HPDE6-E6E7 (cell line): Measurements from ENCODE around the gene CLPTM1.
A peak's percentile ranks its signal among the peaks of the same experiment; 100 is the strongest.
"Not testable (repeated sequence)": the region's sequence is repeated elsewhere in the genome, so short reads cannot be mapped to it uniquely, and the experiment has no call there.

Source experiments
- DNase-seq: peaks from one replicate; pipeline ENCODE4 v3.0.0; 2011; ENCODE audit warnings: missing footprints; ENCODE audit errors: extremely low spot score

CLPTM1 gene

DNA sequence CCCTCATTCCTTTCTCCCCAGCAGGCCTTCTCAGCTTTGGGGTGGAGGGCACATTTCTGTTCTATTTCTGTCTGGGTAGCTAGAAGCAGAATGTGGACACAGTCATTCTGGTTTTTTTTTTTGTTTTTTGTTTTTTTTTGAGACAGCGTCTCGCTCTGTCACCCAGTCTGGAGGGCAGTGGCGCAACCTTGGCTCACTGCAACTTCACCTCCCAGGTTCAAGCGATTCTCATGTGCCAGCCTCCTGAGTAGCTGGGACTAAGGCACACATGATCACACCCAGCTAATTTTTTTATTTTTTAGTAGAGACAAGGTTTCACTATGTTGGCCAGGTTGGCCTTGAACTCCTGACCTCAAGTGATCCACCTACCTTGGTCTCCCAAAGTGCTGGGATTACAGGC lies 20.3 kb downstream of the CLPTM1 start:
- no peak for DNase-seq

- no peak for DNase-seq
Observed at GRCh38 chr19:44984005-44984404, 28.8 kb downstream of the CLPTM1 start.

DNA sequence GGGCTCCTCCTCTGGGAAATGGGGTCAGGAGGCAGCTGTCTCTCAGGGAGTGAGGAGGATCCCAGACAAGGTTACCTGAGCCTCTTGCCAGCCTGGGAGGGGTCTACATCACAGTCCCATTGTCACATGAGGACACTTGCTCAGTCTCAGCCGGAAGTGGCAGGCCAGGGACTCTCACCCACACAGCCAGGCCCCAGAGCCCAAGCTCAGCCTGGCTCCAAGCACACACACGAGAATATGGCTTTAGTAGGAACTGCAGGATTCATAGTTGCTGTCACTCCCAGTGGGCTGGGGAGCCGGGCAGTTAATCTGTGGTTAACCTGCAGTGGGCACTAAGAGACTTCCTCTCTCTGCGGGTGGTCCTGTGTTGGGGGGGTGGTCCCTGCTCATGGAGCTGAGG lies 30.3 kb downstream of the CLPTM1 start:
- no peak for DNase-seq

DNA sequence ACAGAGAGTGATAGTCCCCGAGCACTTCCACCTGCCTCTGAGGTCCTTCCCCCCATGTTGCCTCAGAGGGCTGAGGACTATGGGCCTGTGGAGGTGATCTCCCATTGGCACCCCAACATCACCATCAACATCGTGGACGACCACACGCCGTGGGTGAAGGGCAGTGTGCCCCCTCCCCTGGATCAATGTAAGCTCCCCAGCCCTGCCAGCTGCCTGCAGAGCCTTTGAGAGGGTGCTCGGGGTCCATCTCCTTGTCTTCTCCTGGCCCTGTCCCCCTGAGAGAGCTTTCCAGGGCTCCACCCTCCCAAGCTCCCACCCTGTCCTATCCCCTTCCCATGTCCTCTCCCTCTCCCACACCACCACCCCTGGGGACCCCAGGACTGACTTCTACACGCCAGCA lies 31.2 kb downstream of the CLPTM1 start:
- no peak for DNase-seq

- DNase-seq: no peak
Observed at GRCh38 chr19:44987148-44987675, 32.0 kb downstream of the CLPTM1 start.

DNA sequence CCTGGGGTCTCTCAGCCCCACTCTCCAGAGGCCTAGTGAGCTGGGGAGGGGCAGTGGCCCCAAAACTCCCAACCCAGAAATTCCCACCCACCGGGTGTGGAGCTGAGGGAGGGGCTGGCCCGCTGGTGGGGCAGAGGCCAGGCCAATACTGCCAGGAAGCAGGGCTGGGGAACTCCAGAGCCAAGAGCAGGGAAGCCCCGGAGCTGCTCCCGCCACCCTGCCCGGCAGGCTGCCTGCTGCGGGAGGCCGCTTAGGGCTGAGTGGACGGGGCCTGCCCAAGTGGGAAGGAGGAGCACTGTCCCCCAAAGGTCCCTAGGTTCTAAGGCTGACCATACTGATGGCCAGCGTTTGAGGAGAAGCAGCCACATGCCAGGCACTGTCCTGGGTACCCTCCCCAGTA lies 33.1 kb downstream of the CLPTM1 start:
- DNase-seq: no peak

GRCh38 chr19:44988896-44989556 lies 33.8 kb downstream of the CLPTM1 start:
- peak; percentile 32 for DNase-seq

GRCh38 chr19:44990459-44990858 lies 35.3 kb downstream of the CLPTM1 start:
- no peak for DNase-seq

GRCh38 chr19:44990966-44991365 lies 35.8 kb downstream of the CLPTM1 start:
- DNase-seq: no peak

DNA sequence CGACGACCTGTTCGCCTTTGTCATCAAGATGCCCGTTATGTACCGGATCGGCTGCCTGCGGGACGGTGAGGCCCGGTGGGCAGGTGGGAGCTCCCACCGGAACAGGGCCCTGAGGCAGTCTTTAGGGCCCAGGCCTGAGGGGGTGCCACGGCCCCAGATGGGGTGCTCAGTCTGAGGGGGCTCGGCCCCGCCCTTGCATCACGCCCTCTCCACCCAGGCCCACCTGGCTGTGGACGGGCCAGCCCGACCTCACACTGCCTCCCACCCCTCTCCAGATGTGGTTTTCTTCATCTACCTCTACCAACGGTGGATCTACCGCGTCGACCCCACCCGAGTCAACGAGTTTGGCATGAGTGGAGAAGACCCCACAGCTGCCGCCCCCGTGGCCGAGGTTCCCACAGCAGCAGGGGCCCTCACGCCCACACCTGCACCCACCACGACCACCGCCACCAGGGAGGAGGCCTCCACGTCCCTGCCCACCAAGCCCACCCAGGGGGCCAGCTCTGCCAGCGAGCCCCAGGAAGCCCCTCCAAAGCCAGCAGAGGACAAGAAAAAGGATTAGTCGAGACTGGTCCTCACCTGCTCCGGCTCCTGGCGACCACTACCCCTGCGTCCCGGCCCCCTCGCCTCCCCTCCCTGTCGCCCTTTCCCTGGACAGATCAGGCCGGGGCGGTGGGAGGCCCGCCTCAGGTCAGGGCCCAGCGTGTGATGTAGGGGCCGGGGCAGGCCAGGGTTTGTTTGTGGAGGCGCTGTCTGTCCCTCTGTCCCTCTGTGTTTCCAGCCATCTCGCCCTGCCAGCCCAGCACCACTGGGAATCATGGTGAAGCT lies 37.4 kb downstream of the CLPTM1 start:
- no peak for DNase-seq

- DNase-seq: no peak
Observed at GRCh38 chr19:44993526-44993925, 38.3 kb downstream of the CLPTM1 start.

DNA sequence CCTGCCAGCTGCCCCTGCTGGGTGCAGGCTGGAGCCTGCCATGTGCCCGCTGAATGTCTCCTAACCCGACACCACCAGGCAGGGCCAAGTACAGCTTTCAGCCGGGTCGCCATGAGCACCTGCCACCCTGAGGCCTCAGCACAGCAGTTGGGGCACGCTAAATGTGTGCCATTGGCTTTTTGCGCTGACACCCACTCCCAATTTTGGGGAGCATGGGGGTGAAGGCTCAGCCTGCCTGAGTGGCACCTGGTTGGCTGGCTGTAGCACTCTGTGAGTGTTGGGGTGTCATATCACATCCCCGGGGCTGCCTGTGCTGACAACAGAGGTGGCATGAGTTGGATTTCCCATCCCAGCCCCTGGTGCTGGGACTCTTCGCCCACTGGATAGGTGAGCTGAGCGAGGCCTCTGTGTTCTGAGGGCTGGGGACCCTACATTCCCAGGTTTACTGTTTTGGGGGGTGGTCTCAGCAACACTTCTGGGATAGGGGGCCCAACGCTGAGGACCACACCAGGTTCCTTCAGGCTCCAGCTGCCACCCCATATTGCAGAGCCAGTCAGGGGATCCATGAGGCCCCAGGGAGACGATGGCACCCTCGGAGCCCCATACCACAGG lies 38.9 kb downstream of the CLPTM1 start:
- DNase-seq: no peak

GRCh38 chr19:44998025-44998424 lies 42.8 kb downstream of the CLPTM1 start:
- DNase-seq: no peak

DNA sequence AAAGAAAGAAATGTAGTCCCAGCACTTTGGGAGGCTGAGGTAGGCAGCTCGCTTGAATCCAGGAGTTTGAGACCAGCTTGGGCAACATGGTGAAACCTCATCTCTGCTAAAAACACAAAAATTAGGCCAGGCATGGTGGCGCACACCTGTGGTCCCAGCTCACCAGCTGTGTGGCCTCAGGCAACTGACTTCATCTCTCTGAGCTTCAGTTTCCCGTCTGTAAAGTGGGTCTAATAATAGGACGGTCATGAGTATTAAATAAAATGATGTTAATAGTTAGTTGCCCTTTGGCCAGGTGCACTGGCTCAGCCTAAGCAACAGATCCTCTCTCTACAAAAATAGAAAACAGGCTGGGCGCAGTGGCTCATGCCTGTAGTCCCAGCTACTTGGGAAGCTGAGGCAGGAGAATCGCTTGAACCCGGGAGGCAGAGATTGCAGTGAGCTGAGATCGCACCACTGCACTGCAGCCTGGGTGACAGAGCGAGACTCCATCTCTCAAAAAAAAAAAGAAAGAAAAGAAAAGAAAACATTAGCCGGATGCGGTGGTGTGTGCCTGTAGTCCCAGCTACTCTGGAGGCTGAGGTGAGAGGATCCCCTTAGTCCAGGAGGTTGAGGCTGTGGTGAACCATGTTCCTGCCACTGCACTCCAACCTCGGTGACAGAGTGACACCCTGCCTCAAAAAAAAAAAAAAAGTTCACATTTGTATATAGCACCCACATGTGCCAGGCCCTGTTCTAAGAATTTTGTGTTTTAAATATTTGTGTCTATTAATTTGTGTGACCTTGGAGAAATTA lies 44.1 kb downstream of the CLPTM1 start:
- not testable (repeated sequence) for DNase-seq

DNA sequence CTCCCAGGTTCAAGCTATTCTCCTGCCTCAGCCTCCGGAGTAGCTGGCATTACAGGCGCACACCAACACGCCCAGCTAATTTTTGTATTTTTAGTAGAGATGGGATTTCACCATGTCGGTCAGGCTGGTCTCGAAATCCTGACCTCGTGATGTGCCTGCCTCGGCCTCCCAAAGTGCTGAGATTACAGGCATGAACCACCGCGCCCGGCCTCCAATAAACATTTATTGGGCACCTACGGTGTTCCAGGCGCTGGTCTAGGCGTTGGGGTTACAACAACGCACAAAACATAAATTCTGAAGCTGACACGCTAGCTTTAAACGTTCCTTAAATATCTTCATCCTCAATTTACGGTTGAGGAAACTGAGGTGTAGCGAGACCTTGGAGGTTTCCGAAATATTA lies 45.5 kb downstream of the CLPTM1 start:
- DNase-seq: not testable (repeated sequence)

GRCh38 chr19:45001087-45001739 lies 46.0 kb downstream of the CLPTM1 start, which contains the start of gene RELB:
Gene RELB (plus strand): TSS chr19:45001464. CDS start chr19:45001580, 116 bp downstream.
- DNase-seq: peak; percentile 97

DNA sequence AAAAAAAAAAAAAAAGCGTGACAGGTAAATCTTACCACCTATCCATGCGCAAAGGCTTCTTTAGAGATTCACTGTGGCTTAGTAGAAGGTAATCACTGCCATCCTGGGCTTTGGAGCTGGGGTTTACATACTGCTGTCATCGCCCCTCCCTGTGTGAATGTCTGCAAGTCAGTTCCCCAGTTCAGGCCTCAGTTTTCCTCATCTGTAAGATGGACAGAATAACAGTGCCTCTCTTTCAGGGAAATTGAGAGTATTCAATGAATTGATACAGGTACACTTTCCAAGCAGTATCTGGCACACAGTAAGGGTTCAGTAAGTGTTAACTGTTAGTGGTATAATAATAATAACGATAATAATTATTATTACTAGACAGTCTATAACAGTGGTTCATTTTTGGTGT lies 48.3 kb downstream of the CLPTM1 start:
- DNase-seq: no peak

GRCh38 chr19:45005787-45006186 lies 50.6 kb downstream of the CLPTM1 start:
- no peak for DNase-seq

- no peak for DNase-seq
Observed at GRCh38 chr19:45008552-45008951, 53.4 kb downstream of the CLPTM1 start.

DNA sequence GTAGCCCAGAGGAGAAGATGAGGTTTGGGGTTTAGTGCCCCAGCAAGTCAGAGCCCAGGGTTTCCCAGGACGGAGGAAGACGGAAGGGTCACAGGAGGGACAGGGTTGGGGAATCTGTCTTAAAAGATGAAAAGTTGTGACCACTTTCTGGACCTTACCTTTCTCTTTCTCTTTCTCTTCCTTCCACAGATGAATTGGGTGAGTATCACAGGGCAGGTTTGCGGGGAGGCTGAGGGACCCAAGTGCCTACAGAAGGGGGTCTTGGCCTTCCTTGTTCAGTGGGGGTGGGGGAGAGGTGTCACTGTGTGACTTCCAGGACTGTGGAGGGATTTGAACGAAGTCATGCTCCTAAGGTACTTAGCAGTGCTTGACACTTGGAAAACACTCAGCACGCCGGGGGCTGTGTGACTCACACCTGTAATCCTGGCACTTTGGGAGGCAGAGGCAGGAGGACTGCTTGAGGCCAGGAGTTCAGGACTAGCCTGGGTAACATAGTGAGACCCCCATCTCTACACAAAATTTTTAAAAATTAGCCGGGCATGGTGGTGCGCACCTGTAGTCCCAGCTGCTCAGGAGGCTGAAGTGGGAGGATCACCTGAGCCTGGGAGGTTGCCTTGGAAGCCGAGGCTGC lies 54.6 kb downstream of the CLPTM1 start:
- no peak for DNase-seq

GRCh38 chr19:45010306-45010705 lies 55.1 kb downstream of the CLPTM1 start:
- DNase-seq: no peak
